GM19023 (cell line): ENCODE measurements around the gene ALKBH8.
"Not testable (repeated sequence)": the region's sequence is repeated elsewhere in the genome, so short reads cannot be mapped to it uniquely, and the experiment has no call there.

Experiments used
- ATAC-seq: cut with Tn5 transposase; IDR thresholded peaks from one replicate; pipeline ENCODE4 v1.9.1; 2021; ENCODE audit warnings: mild to moderate bottlenecking, moderate library complexity; ENCODE audit not compliant: unreplicated experiment

ALKBH8 gene

DNA sequence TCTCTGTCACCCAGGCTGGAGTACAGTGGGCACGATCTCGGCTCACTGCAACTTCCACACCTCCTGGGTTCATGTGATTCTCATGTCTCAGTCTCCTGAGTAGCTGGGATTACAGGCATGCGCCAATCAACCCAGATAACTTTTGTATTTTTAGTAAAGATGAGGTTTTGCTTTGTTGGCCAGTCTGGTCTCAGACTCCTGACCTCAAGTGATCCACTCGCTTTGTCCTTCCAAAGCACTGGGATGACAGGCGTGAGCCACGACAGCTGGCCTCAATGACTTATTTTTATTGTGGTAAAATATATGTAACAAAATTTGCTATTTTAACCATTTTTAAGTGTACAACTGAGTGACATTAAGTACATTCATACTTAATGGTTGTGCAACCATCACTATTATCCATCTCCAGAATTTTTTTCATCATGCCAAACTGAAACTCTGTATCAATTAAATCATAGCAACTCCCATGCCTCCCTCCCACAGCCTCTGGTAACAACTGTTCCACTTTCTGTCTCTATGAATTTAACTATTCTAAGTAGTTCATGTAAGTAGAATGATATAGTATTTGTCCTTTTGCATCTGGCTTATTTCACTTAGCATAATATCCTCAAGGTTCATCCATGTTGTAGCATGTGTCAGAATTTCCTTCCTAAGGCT, 57.2 kb downstream of the ALKBH8 start:
- ATAC-seq = no peak

DNA sequence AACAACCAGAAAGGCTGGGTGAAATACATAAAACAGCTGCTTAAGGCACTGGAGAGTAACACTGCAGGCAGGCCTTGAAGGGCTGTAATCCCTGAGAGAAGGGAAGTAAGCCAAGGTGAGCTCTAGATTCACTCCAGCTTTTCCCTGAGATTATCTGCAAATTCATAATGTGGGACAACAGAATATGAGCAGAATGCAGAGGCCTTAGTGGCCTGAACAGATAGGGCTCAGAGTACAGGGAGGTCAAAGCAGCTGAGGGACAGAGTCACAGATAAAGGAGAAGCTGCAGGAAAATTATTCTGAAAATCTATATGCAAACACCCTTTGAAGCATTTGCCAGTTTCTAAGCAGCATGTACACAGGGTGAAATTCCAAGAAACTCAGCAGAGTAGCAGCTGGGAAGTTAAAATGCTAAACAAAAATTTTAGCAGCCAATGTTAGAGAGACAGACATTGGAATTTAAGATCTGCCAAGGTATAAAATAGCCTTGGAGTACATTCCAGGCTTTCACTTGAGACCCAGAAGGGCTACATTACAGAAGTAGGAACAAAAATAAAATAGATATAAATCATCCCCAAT, 59.8 kb downstream of the ALKBH8 start:
- ATAC-seq = no peak

DNA sequence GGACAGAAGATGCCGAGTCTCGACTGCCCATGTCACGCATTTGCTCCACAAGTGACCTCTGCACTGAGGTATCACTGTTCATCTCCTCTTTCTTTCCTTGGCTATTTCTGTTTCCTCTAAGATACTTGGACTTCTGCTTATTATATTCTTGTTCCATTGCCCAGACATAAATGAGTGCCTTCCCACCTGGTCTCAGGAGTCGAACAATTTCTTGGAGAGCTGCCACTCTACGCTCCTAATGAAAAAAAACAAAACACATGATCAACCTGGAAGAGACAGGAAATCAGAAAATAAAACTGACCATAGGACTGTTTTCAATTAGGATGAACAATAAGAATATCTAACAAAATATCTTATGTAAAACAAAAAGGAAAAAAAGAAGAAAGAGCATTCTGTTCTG, 60.6 kb downstream of the ALKBH8 start:
- ATAC-seq = no peak

DNA sequence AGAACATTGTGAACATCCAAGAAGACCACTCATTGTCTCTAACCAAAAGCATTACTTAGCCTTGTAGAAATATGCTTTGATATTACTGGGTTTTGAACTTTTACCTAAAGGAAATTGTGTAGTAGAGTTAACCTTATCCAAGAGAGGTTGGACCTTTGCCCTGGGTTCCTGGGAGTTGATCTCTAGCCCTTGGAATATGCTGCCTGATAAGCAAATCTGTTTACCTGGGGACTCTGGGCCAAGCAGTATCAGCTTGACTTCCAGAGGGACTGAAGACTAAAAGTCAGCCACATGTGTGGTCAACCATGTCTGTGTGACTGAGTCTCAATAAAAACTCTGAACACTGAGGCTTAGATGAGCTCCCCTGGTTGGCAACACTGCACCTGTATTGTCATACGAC, 63.8 kb downstream of the ALKBH8 start:
- no peak for ATAC-seq

DNA sequence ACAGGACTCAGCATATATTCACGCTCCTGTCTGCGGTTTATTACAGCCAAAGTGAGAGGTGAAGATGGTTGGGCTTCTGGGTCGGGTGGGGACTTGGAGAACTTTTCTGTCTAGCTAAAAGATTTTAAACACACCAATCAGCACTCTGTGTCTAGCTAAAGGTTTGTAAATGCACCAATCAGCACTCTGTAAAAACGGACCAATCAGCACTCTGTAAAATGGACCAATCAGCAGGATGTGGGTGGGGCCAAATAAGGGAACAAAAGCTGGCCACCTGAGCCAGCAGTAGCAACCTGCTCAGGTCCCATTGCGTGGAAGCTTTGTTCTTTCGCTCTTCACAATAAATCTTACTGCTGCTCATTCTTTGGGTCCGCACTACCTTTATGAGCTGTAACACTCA, 68.2 kb downstream of the ALKBH8 start:
- not testable (repeated sequence) for ATAC-seq

DNA sequence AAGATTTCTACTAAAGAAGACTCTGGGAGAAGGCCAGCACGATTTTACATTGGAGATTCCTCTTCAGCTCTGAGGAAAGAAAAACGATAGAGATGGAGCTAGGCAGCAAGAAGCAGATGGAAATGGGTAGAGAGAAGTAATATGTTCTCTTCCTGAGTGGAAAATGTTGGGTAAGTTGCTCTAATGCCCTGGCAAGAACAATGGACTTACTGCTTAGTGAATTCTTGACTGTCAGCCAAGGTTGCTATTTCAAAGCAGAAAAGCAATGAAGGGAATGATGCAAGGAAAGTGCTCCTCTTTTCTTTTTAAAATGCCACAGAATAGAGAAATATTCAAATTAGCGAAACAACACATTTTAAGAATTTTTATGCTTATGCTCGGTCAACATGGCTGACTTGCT, 69.5 kb downstream of the ALKBH8 start:
- no peak for ATAC-seq

DNA sequence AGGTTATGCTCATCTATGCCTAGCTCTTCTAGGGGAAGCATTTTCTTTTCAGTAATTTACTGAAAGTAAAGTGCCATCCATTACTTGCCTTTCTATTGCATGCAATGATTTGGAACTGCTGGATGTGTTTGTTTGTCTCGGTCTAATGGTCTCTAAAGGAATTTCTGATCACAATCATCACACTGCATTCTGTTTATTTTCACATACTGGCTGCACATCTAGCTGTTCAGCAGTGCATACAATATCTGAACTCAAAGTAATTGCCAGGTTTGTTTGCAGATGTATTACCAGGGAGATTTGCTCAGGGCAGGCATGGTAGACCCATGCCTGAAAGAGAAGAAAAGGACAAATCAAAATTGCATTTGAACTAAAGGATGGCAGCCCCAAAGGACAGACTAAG, 71.5 kb downstream of the ALKBH8 start:
- ATAC-seq = no peak

DNA sequence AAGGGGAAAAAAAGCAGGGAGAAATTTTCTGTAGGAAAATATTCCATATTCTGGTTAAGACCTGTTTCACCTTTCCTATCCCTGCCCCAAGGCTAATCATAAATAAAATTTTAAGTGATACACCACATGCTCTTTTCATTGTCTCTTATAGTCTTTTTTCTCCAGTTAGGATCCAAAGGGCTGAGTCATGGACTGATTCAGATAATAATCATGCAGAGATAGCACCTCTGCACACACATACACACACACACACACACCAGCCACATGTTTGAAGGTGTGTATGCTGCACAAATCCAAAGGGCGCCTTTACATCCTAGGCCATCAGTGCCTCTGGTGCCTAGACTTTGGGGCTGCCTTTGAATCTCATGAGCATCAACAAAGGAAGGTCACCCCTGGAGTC, 72.4 kb downstream of the ALKBH8 start:
- ATAC-seq = no peak

DNA sequence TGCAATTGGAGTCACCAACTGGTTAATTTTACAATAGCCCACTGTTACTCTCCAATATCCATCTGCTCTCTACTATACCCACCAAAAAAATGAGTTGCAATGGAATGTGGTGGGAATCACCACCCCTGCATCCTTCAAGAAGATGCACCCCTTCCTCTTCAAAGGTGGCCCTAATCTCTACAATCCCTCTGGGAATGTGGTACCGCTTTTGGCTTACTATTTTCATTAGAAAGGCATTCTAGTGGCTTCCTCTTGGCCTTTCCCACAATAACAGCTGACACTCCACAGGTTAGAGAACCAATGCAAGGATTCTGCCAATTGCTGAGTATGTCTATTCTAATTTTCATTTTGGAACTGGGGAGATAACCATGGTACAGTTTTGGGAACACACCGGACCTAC, 74.7 kb downstream of the ALKBH8 start:
- no peak for ATAC-seq

DNA sequence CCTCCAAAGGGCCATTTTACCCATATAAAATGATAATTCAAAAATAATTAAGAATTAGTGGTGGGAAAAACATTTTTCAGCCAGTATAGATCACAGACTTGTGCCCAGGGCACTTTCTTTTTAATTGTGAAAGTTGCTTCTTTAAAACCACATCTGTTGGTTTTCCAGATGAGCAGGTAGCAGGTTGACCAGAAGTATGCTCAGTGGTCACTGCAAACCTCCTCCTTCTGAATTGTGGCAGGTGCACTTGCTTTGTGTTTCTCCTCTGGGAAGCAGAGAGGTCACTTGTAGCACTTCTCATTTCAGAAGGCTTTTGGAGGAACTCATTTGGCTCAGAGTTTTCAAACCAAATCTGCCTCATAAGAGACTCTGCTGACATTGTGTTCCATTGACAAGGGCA, 83.3 kb downstream of the ALKBH8 start:
- ATAC-seq = no peak

DNA sequence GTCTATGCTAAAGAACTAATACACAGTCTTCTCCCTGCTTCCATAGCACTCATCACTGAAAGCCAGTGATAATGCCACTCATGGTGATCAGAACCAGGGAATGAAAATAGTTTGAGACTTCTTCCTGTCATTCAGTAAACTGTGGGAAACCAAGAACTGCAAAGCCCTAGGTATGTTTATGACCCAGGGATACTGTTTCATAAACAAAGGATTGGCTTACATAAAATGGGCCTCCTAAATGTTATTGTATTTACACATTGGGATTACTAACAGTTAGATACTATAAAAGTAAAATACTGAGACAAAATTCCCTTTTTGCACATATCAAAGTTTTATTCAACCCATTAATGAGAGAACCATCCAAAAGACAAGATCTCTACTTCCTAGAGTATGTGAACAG, 86.6 kb downstream of the ALKBH8 start:
- no peak for ATAC-seq

DNA sequence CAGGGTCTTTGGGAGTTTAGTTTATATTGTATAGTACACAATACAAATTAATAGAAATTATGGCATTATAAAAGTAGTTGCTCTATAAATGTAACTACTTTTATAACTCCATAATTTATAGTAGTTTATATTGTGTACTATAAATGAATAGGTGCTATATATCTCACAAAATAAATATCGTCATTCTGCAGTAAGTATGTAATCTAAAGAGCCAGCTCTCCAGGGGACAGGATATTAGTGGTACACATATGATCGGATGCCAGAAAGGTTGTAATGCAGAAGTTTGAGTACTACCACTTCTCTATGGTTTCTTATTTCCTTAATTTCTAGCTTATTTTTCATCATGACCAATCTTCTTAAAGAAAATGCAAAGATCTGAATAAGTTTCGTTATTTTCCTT, 87.7 kb downstream of the ALKBH8 start:
- ATAC-seq = no peak

DNA sequence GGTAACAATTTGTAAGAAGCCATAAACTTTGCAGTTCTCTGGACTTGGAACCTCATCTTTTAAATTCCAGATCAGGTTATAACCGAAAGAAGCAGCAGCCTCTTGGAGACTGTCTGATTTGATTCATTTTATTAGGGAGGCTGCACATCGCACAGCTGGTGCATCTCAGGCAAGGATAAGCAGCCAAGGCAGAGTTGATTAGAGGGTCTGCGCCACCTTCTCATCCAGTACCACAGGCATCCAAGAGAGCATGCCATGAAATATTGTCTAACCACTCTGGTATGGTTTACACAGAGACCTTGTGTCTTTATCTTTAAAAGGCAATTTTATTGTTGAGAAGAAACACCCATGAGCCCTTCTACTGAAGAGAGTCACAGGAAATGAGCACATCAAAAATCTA, 91.7 kb downstream of the ALKBH8 start:
- no peak for ATAC-seq

DNA sequence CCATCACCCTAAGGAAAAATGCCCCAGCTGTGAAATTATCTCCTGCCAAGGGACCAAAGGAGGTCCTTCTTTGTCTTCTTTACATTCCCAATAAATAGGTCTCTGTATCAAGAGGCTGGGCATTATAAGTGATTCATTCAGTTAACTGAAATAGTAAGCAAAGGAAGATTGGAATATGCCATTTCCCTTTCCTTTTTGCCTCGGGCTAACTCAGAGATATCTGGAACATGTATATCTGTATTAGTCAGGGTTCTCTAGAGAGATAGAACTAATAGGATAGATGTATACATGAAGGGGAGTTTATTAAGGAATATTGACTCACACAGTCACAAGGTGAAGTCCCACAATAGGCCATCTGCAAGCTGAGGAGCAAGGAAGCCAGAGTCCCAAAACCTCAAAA, 92.6 kb downstream of the ALKBH8 start:
- ATAC-seq = no peak

DNA sequence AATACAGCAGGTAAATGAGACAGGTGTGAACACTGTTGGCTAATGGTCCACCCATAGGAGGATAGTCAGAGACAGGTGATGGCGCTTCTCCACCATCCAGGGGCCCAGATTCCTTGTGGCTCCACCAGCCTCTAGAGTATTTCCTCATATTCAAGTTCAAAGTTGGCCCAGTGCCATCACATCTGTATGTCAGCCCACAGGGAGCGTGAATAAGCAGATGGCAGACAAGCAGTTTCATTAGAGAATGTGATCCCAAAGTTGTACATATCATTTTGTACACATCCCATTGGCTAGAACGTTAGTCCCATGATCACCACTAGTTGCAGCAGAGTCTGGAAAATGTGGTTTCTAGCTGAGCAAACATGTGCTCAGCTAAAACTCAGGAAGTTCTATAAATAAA, 96.9 kb downstream of the ALKBH8 start:
- no peak for ATAC-seq

DNA sequence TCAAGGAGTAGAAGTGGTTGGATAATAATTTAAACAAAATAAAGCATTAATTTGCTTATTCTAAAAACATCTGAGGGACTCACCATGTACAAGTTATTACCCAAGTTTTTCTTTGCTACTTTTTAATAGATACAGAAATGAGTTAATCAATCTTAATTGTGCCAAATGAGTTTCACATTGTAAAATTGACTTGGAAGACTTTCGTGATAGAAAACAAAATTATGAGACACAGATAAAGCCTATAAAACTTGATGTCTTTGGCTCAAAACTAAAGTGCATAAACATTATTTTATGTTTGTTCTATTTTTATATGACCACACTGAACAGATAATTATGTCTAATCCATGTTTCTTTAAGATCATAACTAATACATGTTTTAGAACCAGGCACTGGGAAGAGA, 97.8 kb downstream of the ALKBH8 start:
- ATAC-seq = no peak

DNA sequence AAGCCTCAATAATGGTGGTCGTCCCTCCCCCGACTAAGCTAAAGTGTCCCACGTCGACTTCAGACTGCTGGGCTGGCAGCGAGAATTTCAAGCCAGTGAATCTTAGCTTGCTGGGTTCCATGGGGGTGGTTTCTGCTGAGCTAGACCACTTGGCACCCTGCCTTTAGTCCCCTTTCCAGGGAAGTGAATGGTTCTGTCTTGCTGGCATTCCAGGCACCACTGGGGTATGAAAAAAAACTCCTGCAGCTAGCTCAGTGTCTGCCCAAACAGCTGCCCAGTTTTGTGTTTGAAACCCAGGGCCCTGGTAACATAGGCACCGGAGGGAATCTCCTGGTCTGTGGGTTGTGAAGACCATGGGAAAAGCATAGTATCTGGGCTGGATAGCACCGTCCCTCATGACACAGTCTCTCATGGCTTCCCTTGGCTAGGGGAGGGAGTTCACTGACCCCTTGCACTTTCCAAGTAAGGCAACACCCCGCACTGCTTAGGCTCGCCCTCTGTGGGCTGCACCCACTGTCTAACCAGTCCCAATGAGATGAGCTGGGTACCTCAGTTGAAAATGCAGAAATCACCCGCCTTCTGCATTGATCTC, 99.2 kb downstream of the ALKBH8 start:
- not testable (repeated sequence) for ATAC-seq

DNA sequence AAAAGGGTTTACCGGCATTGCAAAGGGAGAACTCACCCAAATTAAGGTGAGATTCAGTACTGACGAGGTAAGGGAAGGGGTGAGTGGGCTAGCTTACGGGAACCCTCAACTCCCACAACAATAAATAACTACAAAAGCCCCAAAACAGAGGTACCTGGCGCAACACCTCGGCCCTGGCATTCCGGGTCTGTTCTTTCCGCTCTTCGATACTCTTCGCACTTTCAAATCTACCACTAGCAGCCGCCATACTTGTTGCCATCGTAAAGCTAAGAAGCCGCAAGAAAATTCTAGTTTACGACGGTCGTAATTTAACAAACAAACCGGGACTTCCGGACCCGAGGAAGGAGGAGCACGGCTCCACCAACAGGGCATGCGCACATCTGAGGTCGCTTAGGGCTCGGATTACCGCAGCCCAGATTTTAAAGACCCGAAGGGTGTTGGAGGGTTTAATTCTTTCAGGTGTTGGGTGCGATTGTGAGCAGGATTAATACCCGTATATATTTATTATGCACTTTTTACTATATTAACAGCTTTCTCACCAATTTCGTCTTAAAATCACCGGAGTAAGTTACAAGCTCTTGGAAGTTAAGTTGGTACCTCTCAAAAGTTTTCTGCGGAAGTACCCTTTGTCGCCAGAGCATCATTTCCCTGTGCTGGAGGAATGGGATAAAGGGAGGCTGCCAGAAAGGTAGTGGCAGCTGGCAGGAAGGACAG, 107.8 kb downstream of the ALKBH8 start, which contains the start of gene CWF19L2:
TSS of gene CWF19L2 (minus strand) at position 268 of the 714 bp plus-strand sequence. CDS start at position 259, 9 bp downstream.
- peak; percentile 97 for ATAC-seq

DNA sequence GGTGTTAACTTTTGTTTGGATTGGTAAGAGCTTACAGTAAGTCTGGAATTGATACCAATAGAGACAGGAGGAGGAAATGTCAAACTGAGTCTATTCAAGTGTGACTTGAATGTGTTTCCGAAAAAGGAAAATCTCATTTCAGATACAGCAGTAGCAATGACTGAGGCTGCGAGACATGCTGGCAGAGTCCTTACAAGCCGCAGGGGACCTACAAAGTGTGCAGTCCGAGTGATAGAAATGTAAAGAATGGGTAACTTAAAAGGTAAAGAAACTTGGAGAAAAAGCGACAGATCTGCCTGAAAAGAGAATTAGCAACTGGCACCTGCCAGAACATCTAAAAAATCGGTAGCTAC, 108.4 kb downstream of the ALKBH8 start:
- peak; percentile 40 for ATAC-seq

DNA sequence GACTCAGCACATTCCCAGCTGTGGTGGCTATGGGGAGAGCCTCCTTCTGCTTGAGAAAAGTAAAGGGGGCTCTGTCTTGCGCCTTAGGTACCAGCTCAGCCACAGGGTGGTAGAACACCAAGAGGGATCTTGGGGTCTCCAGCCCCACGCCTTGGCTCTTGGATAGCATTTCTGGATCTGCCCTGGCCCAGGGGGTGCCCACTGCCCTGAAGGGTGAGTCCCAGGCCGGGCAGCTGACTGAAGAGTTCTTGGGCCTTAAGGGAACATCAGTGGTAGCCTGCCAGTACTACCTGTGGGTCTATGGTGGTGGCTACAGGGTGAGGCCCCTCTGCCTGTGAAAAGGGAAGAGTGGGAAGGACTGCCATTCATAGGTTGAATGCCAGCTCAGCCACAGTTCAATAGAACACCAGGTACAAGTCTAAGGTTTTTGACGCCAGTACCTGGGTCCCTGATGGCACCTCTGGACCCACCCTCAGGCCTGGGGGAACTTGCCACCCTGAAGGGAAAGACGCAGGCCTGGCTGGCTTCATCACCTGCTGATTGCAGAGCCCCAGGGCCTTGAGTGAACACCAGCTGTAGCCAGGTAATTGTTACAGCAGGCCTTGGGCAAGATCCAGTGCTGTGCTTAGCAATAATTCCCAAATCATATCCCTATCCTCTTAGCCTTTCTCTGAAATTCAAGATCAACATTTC, 111.8 kb downstream of the ALKBH8 start:
- ATAC-seq = no peak
